Loucy (cell line): ENCODE results near the gene ESR1.

Experiments used
- H2AFZ ChIP-seq: fragments of 200-600 bp; sonication (generic); 2 replicates; pipeline ENCODE4 v1.6.0; 2016; ENCODE audit warnings: antibody characterized with exemption, mild to moderate bottlenecking, low read length, moderate library complexity
- H3F3A ChIP-seq: fragments of 200-600 bp; 2 replicates; pipeline ENCODE4 v1.6.0; 2016; ENCODE audit warnings: antibody characterized with exemption, low read depth, mild to moderate bottlenecking
- H3K27me3 ChIP-seq: fragments of 200-600 bp; sonication (generic); 2 replicates; pipeline ENCODE4 v1.6.1; 2014; ENCODE audit warnings: low read length, mild to moderate bottlenecking; ENCODE audit not compliant: insufficient read depth, poor library complexity, severe bottlenecking
- H3K36me3 ChIP-seq: fragments of 200-600 bp; sonication (generic); 2 replicates; pipeline ENCODE4 v1.6.1; 2016; ENCODE audit warnings: low read length; ENCODE audit not compliant: insufficient read depth
- H3K4me1 ChIP-seq: fragments of 200-600 bp; sonication (generic); 2 replicates; pipeline ENCODE4 v1.5.1; 2014; ENCODE audit warnings: low read length, mild to moderate bottlenecking; ENCODE audit not compliant: insufficient read depth, poor library complexity, severe bottlenecking
- H3K4me2 ChIP-seq: fragments of 200-600 bp; sonication (generic); 2 replicates; pipeline ENCODE4 v1.6.0; 2014; ENCODE audit warnings: antibody characterized with exemption, low read length, low read depth, mild to moderate bottlenecking; ENCODE audit not compliant: poor library complexity, severe bottlenecking
- H3K4me3 ChIP-seq: fragments of 200-600 bp; sonication (generic); 2 replicates; pipeline ENCODE4 v1.5.1; 2014; ENCODE audit warnings: low read length, mild to moderate bottlenecking, mixed read lengths; ENCODE audit not compliant: poor library complexity, severe bottlenecking
- H3K79me2 ChIP-seq: fragments of 200-600 bp; sonication (generic); 2 replicates; pipeline ENCODE4 v1.6.1; 2014; ENCODE audit warnings: low read length; ENCODE audit not compliant: insufficient read depth
- H3K9ac ChIP-seq: fragments of 200-600 bp; sonication (generic); 2 replicates; pipeline ENCODE4 v1.6.0; 2014; ENCODE audit warnings: mild to moderate bottlenecking, low read depth, low read length, moderate library complexity; ENCODE audit not compliant: poor library complexity, severe bottlenecking
- H3K9me2 ChIP-seq: fragments of 200-600 bp; sonication (generic); replicated peaks from 2 replicates; pipeline ENCODE4 v1.6.1; 2016; ENCODE audit warnings: low read depth, low read length, mixed read lengths
- H3K9me3 ChIP-seq: fragments of 200-600 bp; sonication (generic); 2 replicates; pipeline ENCODE4 v1.6.1; 2014; ENCODE audit warnings: mild to moderate bottlenecking, antibody characterized with exemption, low read length, low read depth; ENCODE audit not compliant: insufficient read depth
- H4K20me1 ChIP-seq: fragments of 200-600 bp; sonication (generic); 2 replicates; pipeline ENCODE4 v1.6.0; 2014; ENCODE audit warnings: antibody characterized with exemption, low read length, mild to moderate bottlenecking; ENCODE audit not compliant: insufficient read depth, poor library complexity, severe bottlenecking
- EZH2phosphoT487 ChIP-seq: fragments of 200-600 bp; IDR thresholded peaks from 2 replicates; pipeline ENCODE4 v1.6.1; 2018; ENCODE audit warnings: antibody characterized with exemption, mild to moderate bottlenecking, moderate library complexity, borderline replicate concordance
- TF ChIP-seq, protein P1 (sequence below): fragments of 200-600 bp; sonication (generic); conservative IDR thresholded peaks from 2 replicates; pipeline ENCODE4 v1.5.1; 2014; ENCODE audit warnings: mild to moderate bottlenecking, antibody characterized with exemption, low read length

ESR1 gene

GRCh38 chr6:151811081-151811480 is 3.6 kb downstream of the ESR1 start:
- H3K4me2 ChIP-seq: no peak overlapping the region
- no peak overlapping the region for H2AFZ ChIP-seq
- H3K4me3 ChIP-seq: no peak overlapping the region
- TF ChIP-seq, protein P1, sequence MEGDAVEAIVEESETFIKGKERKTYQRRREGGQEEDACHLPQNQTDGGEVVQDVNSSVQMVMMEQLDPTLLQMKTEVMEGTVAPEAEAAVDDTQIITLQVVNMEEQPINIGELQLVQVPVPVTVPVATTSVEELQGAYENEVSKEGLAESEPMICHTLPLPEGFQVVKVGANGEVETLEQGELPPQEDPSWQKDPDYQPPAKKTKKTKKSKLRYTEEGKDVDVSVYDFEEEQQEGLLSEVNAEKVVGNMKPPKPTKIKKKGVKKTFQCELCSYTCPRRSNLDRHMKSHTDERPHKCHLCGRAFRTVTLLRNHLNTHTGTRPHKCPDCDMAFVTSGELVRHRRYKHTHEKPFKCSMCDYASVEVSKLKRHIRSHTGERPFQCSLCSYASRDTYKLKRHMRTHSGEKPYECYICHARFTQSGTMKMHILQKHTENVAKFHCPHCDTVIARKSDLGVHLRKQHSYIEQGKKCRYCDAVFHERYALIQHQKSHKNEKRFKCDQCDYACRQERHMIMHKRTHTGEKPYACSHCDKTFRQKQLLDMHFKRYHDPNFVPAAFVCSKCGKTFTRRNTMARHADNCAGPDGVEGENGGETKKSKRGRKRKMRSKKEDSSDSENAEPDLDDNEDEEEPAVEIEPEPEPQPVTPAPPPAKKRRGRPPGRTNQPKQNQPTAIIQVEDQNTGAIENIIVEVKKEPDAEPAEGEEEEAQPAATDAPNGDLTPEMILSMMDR: no peak
- no peaks in the 10 kb centered on the region for H3K9me2 ChIP-seq
- H3K9me3 ChIP-seq: no peaks in the 10 kb centered on the region
- no peaks in the 10 kb centered on the region for H3K79me2 ChIP-seq
- no peaks in the 10 kb centered on the region for H3K36me3 ChIP-seq
- H3K4me1 ChIP-seq: no peaks in the 10 kb centered on the region
- no peaks in the 10 kb centered on the region for H4K20me1 ChIP-seq
- no peak overlapping the region for H3K9ac ChIP-seq
- H3K27me3 ChIP-seq: peaks cover 51% of the 10 kb centered on the region
- no peaks in the 10 kb centered on the region for H3F3A ChIP-seq

GRCh38 chr6:151813858-151814257 is 6.4 kb downstream of the ESR1 start:
- Histone ChIP-seq H3K27me3 (peaks cover 50% of the 10 kb centered on the region), H3K4me3 (no peak overlapping the region), H3K36me3 (no peaks in the 10 kb centered on the region), H3K4me1 (no peaks in the 10 kb centered on the region), H4K20me1 (no peaks in the 10 kb centered on the region), H3K9me2 (no peaks in the 10 kb centered on the region), H3F3A (no peaks in the 10 kb centered on the region), H2AFZ (no peak overlapping the region), H3K79me2 (no peaks in the 10 kb centered on the region), H3K9me3 (no peaks in the 10 kb centered on the region), H3K9ac (no peak overlapping the region), H3K4me2 (no peak overlapping the region)
- TF ChIP-seq EZH2phosphoT487: no peak
- TF ChIP-seq, protein P1: no peak

- no peak overlapping the region for H2AFZ ChIP-seq
- no peak for TF ChIP-seq EZH2phosphoT487
- TF ChIP-seq, protein P1: no peak
- H4K20me1 ChIP-seq: no peaks in the 10 kb centered on the region
- H3K4me2 ChIP-seq: no peak overlapping the region
- H3K4me3 ChIP-seq: no peak overlapping the region
- peaks cover 45% of the 10 kb centered on the region for H3K27me3 ChIP-seq
- H3F3A ChIP-seq: no peaks in the 10 kb centered on the region
- H3K36me3 ChIP-seq: no peaks in the 10 kb centered on the region
- H3K79me2 ChIP-seq: no peaks in the 10 kb centered on the region
- H3K9me2 ChIP-seq: no peaks in the 10 kb centered on the region
- H3K4me1 ChIP-seq: no peaks in the 10 kb centered on the region
- H3K9me3 ChIP-seq: no peaks in the 10 kb centered on the region
- H3K9ac ChIP-seq: no peak overlapping the region
Observed at GRCh38 chr6:151814614-151815013, 7.1 kb downstream of the ESR1 start.
